H9 (cell line): ENCODE results near the gene IMPA2. TPM values are rescaled to one million over a fixed set of nuclear protein-coding genes. Genes with fewer than 3 reads are reported as not detected.
A peak's percentile ranks its signal among the peaks of the same experiment; 100 is the strongest.

Source experiments
- DNase-seq: peaks from one replicate; pipeline ENCODE4 v3.0.0-alpha.2; 2017
- H2AFZ ChIP-seq: one replicate; pipeline ENCODE4 v1.6.1; 2013; ENCODE audit warnings: mild to moderate bottlenecking, low read length, control low read depth, moderate library complexity
- H2AK5ac ChIP-seq: 2 replicates; pipeline ENCODE4 v1.6.1; 2013; ENCODE audit warnings: low read length, control low read depth, mixed read lengths; ENCODE audit not compliant: insufficient read length
- H2BK120ac ChIP-seq: one replicate; pipeline ENCODE4 v1.6.1; 2013; ENCODE audit warnings: low read depth, mild to moderate bottlenecking, low read length, control low read depth, inconsistent platforms; ENCODE audit not compliant: poor library complexity, severe bottlenecking
- H2BK12ac ChIP-seq: 2 replicates; pipeline ENCODE4 v1.6.1; 2013; ENCODE audit warnings: low read length, control low read depth, mixed read lengths, low read depth; ENCODE audit not compliant: insufficient read length
- H2BK15ac ChIP-seq: 2 replicates; pipeline ENCODE4 v1.6.1; 2013; ENCODE audit warnings: low read depth, low read length, control low read depth
- H2BK20ac ChIP-seq: one replicate; pipeline ENCODE4 v1.6.1; 2013; ENCODE audit warnings: low read depth, mild to moderate bottlenecking, low read length, control low read depth, inconsistent platforms; ENCODE audit not compliant: poor library complexity, severe bottlenecking
- H2BK5ac ChIP-seq: 2 replicates; pipeline ENCODE4 v1.6.1; 2013; ENCODE audit warnings: low read length, control low read depth, mixed read lengths; ENCODE audit not compliant: insufficient read length
- H3K14ac ChIP-seq: 2 replicates; pipeline ENCODE4 v1.6.1; 2013; ENCODE audit warnings: low read length, control low read depth; ENCODE audit not compliant: insufficient read depth
- H3K18ac ChIP-seq: 2 replicates; pipeline ENCODE4 v1.6.1; 2013; ENCODE audit warnings: low read depth, mild to moderate bottlenecking, mixed read lengths, low read length, control low read depth; ENCODE audit not compliant: insufficient read length
- H3K23ac ChIP-seq: 2 replicates; pipeline ENCODE4 v1.6.1; 2013; ENCODE audit warnings: low read length, control low read depth, mixed read lengths, low read depth; ENCODE audit not compliant: insufficient read length
- H3K23me2 ChIP-seq: 2 replicates; pipeline ENCODE4 v1.6.1; 2013; ENCODE audit warnings: low read depth, mild to moderate bottlenecking, mixed read lengths, low read length, control low read depth; ENCODE audit not compliant: insufficient read length, poor library complexity, severe bottlenecking
- H3K27ac ChIP-seq: 2 replicates; pipeline ENCODE4 v1.5.1; 2013; ENCODE audit warnings: low read length, control low read depth, mixed read lengths, low read depth; ENCODE audit not compliant: insufficient read length
- H3K27me3 ChIP-seq: 2 replicates; pipeline ENCODE4 v1.6.1; 2013; ENCODE audit warnings: low read length, control low read depth, inconsistent platforms; ENCODE audit not compliant: insufficient read depth
- H3K4ac ChIP-seq: 2 replicates; pipeline ENCODE4 v1.6.1; 2013; ENCODE audit warnings: low read depth, mild to moderate bottlenecking, control low read depth, inconsistent platforms, low read length, moderate library complexity
- H3K4me1 ChIP-seq: 2 replicates; pipeline ENCODE4 v1.6.1; 2013; ENCODE audit warnings: low read length, control low read depth, inconsistent platforms; ENCODE audit not compliant: insufficient read depth
- H3K4me2 ChIP-seq: 2 replicates; pipeline ENCODE4 v1.6.1; 2013; ENCODE audit warnings: low read length, control low read depth, mixed read lengths; ENCODE audit not compliant: insufficient read length, insufficient read depth
- H3K56ac ChIP-seq: 2 replicates; pipeline ENCODE4 v1.6.1; 2013; ENCODE audit warnings: low read depth, mild to moderate bottlenecking, mixed read lengths, low read length, control low read depth; ENCODE audit not compliant: insufficient read length
- H3K79me1 ChIP-seq: 2 replicates; pipeline ENCODE4 v1.6.1; 2013; ENCODE audit warnings: low read depth, mild to moderate bottlenecking, moderate library complexity, low read length, control low read depth, inconsistent platforms; ENCODE audit not compliant: insufficient read depth, poor library complexity, severe bottlenecking
- H3K79me2 ChIP-seq: 2 replicates; pipeline ENCODE4 v1.6.1; 2013; ENCODE audit warnings: low read length, control low read depth, inconsistent platforms; ENCODE audit not compliant: insufficient read depth
- H3K9ac ChIP-seq: 2 replicates; pipeline ENCODE4 v1.6.1; 2013; ENCODE audit warnings: low read length, control low read depth, mixed read lengths; ENCODE audit not compliant: insufficient read length; ENCODE audit errors: extremely low read depth
- H3K9me3 ChIP-seq: one replicate; pipeline ENCODE4 v1.6.1; 2013; ENCODE audit warnings: low read depth, low read length, inconsistent platforms; ENCODE audit not compliant: control insufficient read depth
- H3T11ph ChIP-seq: one replicate; pipeline ENCODE4 v1.6.1; 2013; ENCODE audit warnings: mild to moderate bottlenecking, low read length, control low read depth, inconsistent platforms
- H4K20me1 ChIP-seq: one replicate; pipeline ENCODE4 v1.6.1; 2013; ENCODE audit not compliant: control insufficient read depth, insufficient read length, insufficient read depth
- H4K5ac ChIP-seq: 2 replicates; pipeline ENCODE4 v1.6.1; 2013; ENCODE audit warnings: low read depth, mild to moderate bottlenecking, mixed read lengths, low read length, control low read depth; ENCODE audit not compliant: insufficient read length
- H4K8ac ChIP-seq: replicated peaks from 2 replicates; pipeline ENCODE4 v1.6.1; 2013; ENCODE audit warnings: low read length, control low read depth, mixed read lengths, low read depth; ENCODE audit not compliant: insufficient read length
- H4K91ac ChIP-seq: 2 replicates; pipeline ENCODE4 v1.6.1; 2013; ENCODE audit warnings: low read depth, mild to moderate bottlenecking, moderate library complexity, mixed read lengths, low read length, control low read depth; ENCODE audit not compliant: insufficient read length
- H3K27ac Mint-ChIP-seq, 3 experiments: 2 replicates in 2 of 3; 3 replicates in 1 of 3; pipeline ENCODE4 v1.8.0; 2020 to 2021; ENCODE audit warnings: mixed read lengths in 3 of 3, mild to moderate bottlenecking in 1 of 3, moderate library complexity in 1 of 3
- H3K27me3 Mint-ChIP-seq: 2 replicates; pipeline ENCODE4 v1.8.0; 2021; ENCODE audit warnings: low read depth, mild to moderate bottlenecking, moderate library complexity, mixed read lengths
- H3K36me3 Mint-ChIP-seq, 3 experiments: 2 replicates in 2 of 3; 3 replicates in 1 of 3; pipeline ENCODE4 v1.8.0; 2020 to 2021; ENCODE audit warnings: low read depth in 3 of 3, mixed read lengths in 3 of 3; ENCODE audit not compliant: insufficient read depth in 1 of 3
- H3K4me1 Mint-ChIP-seq, 2 experiments: 2 replicates each; pipeline ENCODE4 v1.8.0; 2020; ENCODE audit warnings: mixed read lengths in 2 of 2
- H3K4me3 Mint-ChIP-seq, 2 experiments: 2 replicates in 1 of 2; 3 replicates in 1 of 2; pipeline ENCODE4 v1.8.0; 2020 to 2021; ENCODE audit warnings: mild to moderate bottlenecking in 2 of 2, mixed read lengths in 2 of 2, moderate library complexity in 1 of 2
- H3K9me3 Mint-ChIP-seq, 2 experiments: 2 replicates in 1 of 2; 3 replicates in 1 of 2; pipeline ENCODE4 v1.8.0; 2020; ENCODE audit warnings: mild to moderate bottlenecking in 2 of 2, mixed read lengths in 2 of 2, moderate library complexity in 1 of 2
- WGBS: extraction: QIAGEN DNeasy Blood & Tissue Kit; methylation state at CpG from one replicate; pipeline ENCODE4 v1.1.7; 2013; ENCODE audit warnings: missing lambda C conversion rate, low lambda C conversion rate, mixed read lengths; ENCODE audit not compliant: insufficient read length; ENCODE audit errors: extremely low coverage; 5-methylcytosine and 5-hydroxymethylcytosine counted together
- total RNA-seq: library from RNA; stranded (reverse); gene quantifications from 2 replicates; pipeline ENCODE4 v1.2.1, GENCODE V29; 2021
- TF ChIP-seq, protein P1 (sequence below): fragments of 200-600 bp; sonication (generic); conservative IDR thresholded peaks from 3 replicates; pipeline ENCODE4 v1.8.0; 2021; ENCODE audit warnings: antibody characterized with exemption, mild to moderate bottlenecking

The IMPA2 gene
- total RNA-seq, 1 experiment from 2014 or later = 73.8 TPM

DNA sequence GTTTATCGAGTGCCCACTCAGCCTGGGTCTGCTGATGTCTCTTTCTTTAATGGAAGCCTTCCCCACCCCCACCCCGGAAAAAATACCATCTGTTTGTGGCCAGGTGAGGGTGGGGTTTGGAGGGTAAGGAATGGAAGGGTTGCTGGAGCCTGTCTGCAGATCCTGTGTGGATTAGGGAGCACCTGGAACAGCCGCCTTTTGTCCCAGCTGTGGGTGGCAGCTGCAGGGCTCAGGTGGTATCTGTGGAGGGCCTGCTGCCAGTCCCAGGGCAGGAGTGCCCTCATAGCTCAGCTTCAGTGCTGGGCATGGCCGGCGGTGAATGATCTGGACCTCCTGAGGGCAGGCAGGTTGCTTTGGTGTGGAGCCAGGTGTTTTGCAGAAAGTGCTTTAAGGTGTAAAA is 45.3 kb downstream of the IMPA2 start:
- no peak overlapping the region for H3K27ac ChIP-seq

More for the DNA sequence above, 45.3 kb downstream of the IMPA2 start:
- H3K56ac ChIP-seq = no peak overlapping the region
- no peaks in the 10 kb centered on the region for H3K79me1 ChIP-seq
- no peak overlapping the region for H2BK12ac ChIP-seq
- TF ChIP-seq, protein P1, sequence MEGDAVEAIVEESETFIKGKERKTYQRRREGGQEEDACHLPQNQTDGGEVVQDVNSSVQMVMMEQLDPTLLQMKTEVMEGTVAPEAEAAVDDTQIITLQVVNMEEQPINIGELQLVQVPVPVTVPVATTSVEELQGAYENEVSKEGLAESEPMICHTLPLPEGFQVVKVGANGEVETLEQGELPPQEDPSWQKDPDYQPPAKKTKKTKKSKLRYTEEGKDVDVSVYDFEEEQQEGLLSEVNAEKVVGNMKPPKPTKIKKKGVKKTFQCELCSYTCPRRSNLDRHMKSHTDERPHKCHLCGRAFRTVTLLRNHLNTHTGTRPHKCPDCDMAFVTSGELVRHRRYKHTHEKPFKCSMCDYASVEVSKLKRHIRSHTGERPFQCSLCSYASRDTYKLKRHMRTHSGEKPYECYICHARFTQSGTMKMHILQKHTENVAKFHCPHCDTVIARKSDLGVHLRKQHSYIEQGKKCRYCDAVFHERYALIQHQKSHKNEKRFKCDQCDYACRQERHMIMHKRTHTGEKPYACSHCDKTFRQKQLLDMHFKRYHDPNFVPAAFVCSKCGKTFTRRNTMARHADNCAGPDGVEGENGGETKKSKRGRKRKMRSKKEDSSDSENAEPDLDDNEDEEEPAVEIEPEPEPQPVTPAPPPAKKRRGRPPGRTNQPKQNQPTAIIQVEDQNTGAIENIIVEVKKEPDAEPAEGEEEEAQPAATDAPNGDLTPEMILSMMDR = no peak
- no peaks in the 10 kb centered on the region for H3K79me2 ChIP-seq
- no peak overlapping the region for H4K5ac ChIP-seq
- H3K4me2 ChIP-seq = no peak overlapping the region
- no peak overlapping the region for H2BK120ac ChIP-seq
- H4K8ac ChIP-seq = no peak overlapping the region
- H3K23ac ChIP-seq = no peak overlapping the region
- H3K4me1 Mint-ChIP-seq = peaks cover 10 to 11% of the 10 kb centered on the region in 2 experiments
- H3K18ac ChIP-seq = no peak overlapping the region
- H3K9ac ChIP-seq = no peak overlapping the region
- H3K23me2 ChIP-seq = no peaks in the 10 kb centered on the region
- no peaks in the 10 kb centered on the region for H4K20me1 ChIP-seq
- H2AK5ac ChIP-seq = no peak overlapping the region
- no peaks in the 10 kb centered on the region for H3K27me3 ChIP-seq
- peaks cover 27 to 61% (median 61%) of the 10 kb centered on the region in 3 experiments; a peak in 6 of 7 replicates for H3K36me3 Mint-ChIP-seq
- H3K4me1 ChIP-seq = no peaks in the 10 kb centered on the region
- no peak overlapping the region; the same call in 1 of the 2 replicates for H3K14ac ChIP-seq
- H2BK5ac ChIP-seq = no peak overlapping the region
- no peak for DNase-seq
- no peak overlapping the region for H3K4ac ChIP-seq
- no peak overlapping the region for H2BK20ac ChIP-seq
- H3K27me3 Mint-ChIP-seq = no peaks in the 10 kb centered on the region
- H3K9me3 Mint-ChIP-seq = no peaks in the 10 kb centered on the region; a peak in 1 of 5 replicates
- H3K4me3 Mint-ChIP-seq = no peak overlapping the region
- H3K27ac Mint-ChIP-seq = peak overlapping the region; percentile 40 to 81 (median 65); a peak in 6 of 7 replicates
- no peak overlapping the region for H2BK15ac ChIP-seq
- H3K9me3 ChIP-seq = no peaks in the 10 kb centered on the region
- H2AFZ ChIP-seq = no peak overlapping the region
- no CpG with 5 or more reads among the region's 5 CpGs for WGBS
- H3T11ph ChIP-seq = no peak overlapping the region
- H4K91ac ChIP-seq = no peak overlapping the region
